IMR-90 (cell line): Measurements from ENCODE around the gene EXOC4.

Experiments
- CTCF ChIP-seq: conservative IDR thresholded peaks from 2 replicates; pipeline ENCODE4 v1.5.1; 2012; ENCODE audit warnings: mild to moderate bottlenecking, low read depth, low read length, improper control_type of control experiment
- FOS ChIP-seq: fragments of 150-350 bp; IDR thresholded peaks from 2 replicates; pipeline ENCODE4 v1.6.1; 2016; ENCODE audit warnings: low read depth, low read length
- MAFK ChIP-seq: IDR thresholded peaks from 2 replicates; pipeline ENCODE4 v1.6.1; 2012; ENCODE audit warnings: low read depth, low read length, improper control_type of control experiment
- POLR2A ChIP-seq: IDR thresholded peaks from 2 replicates; pipeline ENCODE4 v1.6.1; 2012; ENCODE audit warnings: mild to moderate bottlenecking, low read depth, low read length

DNA sequence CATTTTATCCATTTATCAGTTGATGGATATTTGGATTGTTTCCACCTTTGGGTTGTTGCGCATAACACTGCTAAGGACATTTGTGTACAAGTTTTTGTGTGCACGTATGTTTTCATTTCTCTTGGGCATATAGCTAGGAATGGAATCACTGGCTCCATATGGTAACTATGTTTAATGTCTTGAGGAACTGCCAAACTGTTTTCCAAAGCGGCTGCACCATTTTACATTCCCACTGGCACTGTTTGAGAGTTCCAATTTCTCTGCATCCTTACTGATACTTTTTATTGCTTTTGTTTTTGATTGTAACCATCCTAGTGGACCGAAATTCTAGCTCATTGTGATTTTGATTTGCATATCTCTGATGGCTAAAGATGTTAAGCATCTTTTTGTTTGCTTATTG is 118.7 kb downstream of the EXOC4 start:
- TF ChIP-seq CTCF, result no peak
- no peak for TF ChIP-seq MAFK
- no peak for TF ChIP-seq FOS
- TF ChIP-seq POLR2A, result no peak
